Neutrophil (primary cell): ENCODE measurements around the gene RIPK4.

Experiments used
- H3K27ac ChIP-seq: fragments of 200-600 bp; sonication (generic); 2 replicates; pipeline ENCODE4 v1.5.1; 2016; ENCODE audit warnings: mild to moderate bottlenecking, moderate library complexity
- H3K27me3 ChIP-seq: fragments of 200-600 bp; sonication (generic); 2 replicates; pipeline ENCODE4 v1.6.0; 2016; ENCODE audit warnings: mild to moderate bottlenecking
- H3K36me3 ChIP-seq: fragments of 200-600 bp; sonication (generic); 2 replicates; pipeline ENCODE4 v1.5.1; 2017
- H3K4me1 ChIP-seq, 2 experiments: fragments of 200-600 bp in 1 of 2; sonication (generic) in 1 of 2; 1 replicate in 1 of 2; 2 replicates in 1 of 2; pipeline versions ENCODE4 v1.5.1 to v1.6.1; 2013 to 2016; ENCODE audit warnings: low read depth in 1 of 2, low read length in 1 of 2, mild to moderate bottlenecking in 1 of 2, moderate library complexity in 1 of 2; ENCODE audit not compliant: control insufficient read depth in 1 of 2, insufficient read depth in 1 of 2
- H3K4me3 ChIP-seq, 2 experiments: fragments of 200-600 bp in 1 of 2; sonication (generic) in 1 of 2; 1 replicate in 1 of 2; 2 replicates in 1 of 2; pipeline ENCODE4 v1.5.1; 2013 to 2016; ENCODE audit warnings: low read depth in 1 of 2, low read length in 1 of 2, mild to moderate bottlenecking in 1 of 2, moderate library complexity in 1 of 2
- H3K9me3 ChIP-seq: fragments of 200-600 bp; sonication (generic); 2 replicates; pipeline ENCODE4 v1.5.1; 2016
- CTCF ChIP-seq: fragments of 200-600 bp; sonication (generic); IDR thresholded peaks from 2 replicates; pipeline ENCODE4 v1.5.1; 2016; ENCODE audit warnings: antibody characterized with exemption

The RIPK4 gene

GRCh38 chr21:41783476-41784180 is 16.8 kb upstream of the RIPK4 start:
- Histone ChIP-seq H3K4me1 (no peaks in the 10 kb centered on the region), H3K27ac (no peak overlapping the region), H3K4me3 (no peak overlapping the region), H3K9me3 (no peaks in the 10 kb centered on the region), H3K27me3 (peaks cover 69% of the 10 kb centered on the region), H3K36me3 (no peaks in the 10 kb centered on the region)
- no peak for TF ChIP-seq CTCF

GRCh38 chr21:41781050-41781410 is 14.2 kb upstream of the RIPK4 start:
- no peak overlapping the region for H3K27ac ChIP-seq
- H3K27me3 ChIP-seq, result peaks cover 89% of the 10 kb centered on the region
- H3K4me1 ChIP-seq, result peaks cover 0 to 5% of the 10 kb centered on the region in 2 experiments
- no peak for TF ChIP-seq CTCF
- no peaks in the 10 kb centered on the region for H3K36me3 ChIP-seq
- H3K9me3 ChIP-seq, result no peaks in the 10 kb centered on the region
- H3K4me3 ChIP-seq, result no peak overlapping the region

GRCh38 chr21:41780337-41781049 is 13.6 kb upstream of the RIPK4 start:
- no peaks in the 10 kb centered on the region for H3K36me3 ChIP-seq
- H3K4me1 ChIP-seq, result peaks cover 0 to 5% of the 10 kb centered on the region in 2 experiments
- no peaks in the 10 kb centered on the region for H3K9me3 ChIP-seq
- H3K27me3 ChIP-seq, result peaks cover 94% of the 10 kb centered on the region
- H3K4me3 ChIP-seq, result no peak overlapping the region
- TF ChIP-seq CTCF, result no peak
- H3K27ac ChIP-seq, result no peak overlapping the region

- no peaks in the 10 kb centered on the region for H3K9me3 ChIP-seq
- no peak overlapping the region for H3K4me3 ChIP-seq
- H3K4me1 ChIP-seq, result peaks cover 0 to 5% of the 10 kb centered on the region in 2 experiments
- no peak overlapping the region for H3K27ac ChIP-seq
- no peak for TF ChIP-seq CTCF
- peaks cover 98% of the 10 kb centered on the region for H3K27me3 ChIP-seq
- H3K36me3 ChIP-seq, result no peaks in the 10 kb centered on the region
Measured at GRCh38 chr21:41779659-41780058, 12.8 kb upstream of the RIPK4 start.

GRCh38 chr21:41778930-41779600 is 12.2 kb upstream of the RIPK4 start:
- no peak for TF ChIP-seq CTCF
- peaks cover 0 to 5% of the 10 kb centered on the region in 2 experiments for H3K4me1 ChIP-seq
- no peak overlapping the region for H3K27ac ChIP-seq
- H3K4me3 ChIP-seq, result no peak overlapping the region
- H3K9me3 ChIP-seq, result no peaks in the 10 kb centered on the region
- peaks cover 98% of the 10 kb centered on the region for H3K27me3 ChIP-seq
- H3K36me3 ChIP-seq, result no peaks in the 10 kb centered on the region
